GM18498 (cell line): ENCODE results near the gene SERF2.

ENCODE experiments used
- ATAC-seq: cut with Tn5 transposase; IDR thresholded peaks from one replicate; pipeline ENCODE4 v1.9.1; 2021; ENCODE audit warnings: mild to moderate bottlenecking, moderate library complexity; ENCODE audit not compliant: unreplicated experiment

SERF2 gene

GRCh38 chr15:43791993-43792760 lies at the start of gene SERF2:
Gene SERF2 (plus strand): TSS chr15:43792320. CDS start chr15:43792377, 57 bp downstream.
- peak; percentile 93 for ATAC-seq

- peak; percentile 81 for ATAC-seq
Measured at GRCh38 chr15:43746245-43746902, 45.7 kb upstream of the SERF2 start, which contains the start of gene PDIA3. Gene PDIA3 (plus strand): TSS chr15:43746438. CDS start chr15:43746540, 102 bp downstream.

GRCh38 chr15:43746903-43747309 lies 45.2 kb upstream of the SERF2 start:
- peak; percentile 14 for ATAC-seq

GRCh38 chr15:43748376-43748775 lies 43.7 kb upstream of the SERF2 start:
- no peak for ATAC-seq

GRCh38 chr15:43749690-43750345 lies 42.3 kb upstream of the SERF2 start:
- peak; percentile 41 for ATAC-seq

GRCh38 chr15:43751885-43752284 lies 40.2 kb upstream of the SERF2 start:
- ATAC-seq: no peak

- ATAC-seq: no peak
Measured at GRCh38 chr15:43762824-43763223, 29.3 kb upstream of the SERF2 start.

GRCh38 chr15:43763819-43764446 lies 28.2 kb upstream of the SERF2 start:
- ATAC-seq: no peak

GRCh38 chr15:43769584-43770228 lies 22.4 kb upstream of the SERF2 start:
- no peak for ATAC-seq

- ATAC-seq: no peak
Measured at GRCh38 chr15:43771816-43772215, 20.3 kb upstream of the SERF2 start.

- ATAC-seq: no peak
Measured at GRCh38 chr15:43772624-43773023, 19.5 kb upstream of the SERF2 start.

- no peak for ATAC-seq
Measured at GRCh38 chr15:43774062-43774461, 18.1 kb upstream of the SERF2 start.

GRCh38 chr15:43775411-43775965 lies 16.6 kb upstream of the SERF2 start:
- no peak for ATAC-seq

GRCh38 chr15:43776101-43776717 lies 15.9 kb upstream of the SERF2 start:
- peak; percentile 54 for ATAC-seq

- peak; percentile 52 for ATAC-seq
Measured at GRCh38 chr15:43776718-43777266, 15.3 kb upstream of the SERF2 start, which contains the start of gene ELL3. Gene ELL3 (minus strand): TSS chr15:43776966. CDS start chr15:43776901, 65 bp downstream.

- ATAC-seq: peak; percentile 65
Measured at GRCh38 chr15:43777267-43777914, 14.7 kb upstream of the SERF2 start.

- no peak for ATAC-seq
Measured at GRCh38 chr15:43779016-43779415, 13.1 kb upstream of the SERF2 start.

- ATAC-seq: no peak
Measured at GRCh38 chr15:43789409-43789808, 2.7 kb upstream of the SERF2 start.
